ENCODE results near the gene BARHL1.

BARHL1 gene

DNA sequence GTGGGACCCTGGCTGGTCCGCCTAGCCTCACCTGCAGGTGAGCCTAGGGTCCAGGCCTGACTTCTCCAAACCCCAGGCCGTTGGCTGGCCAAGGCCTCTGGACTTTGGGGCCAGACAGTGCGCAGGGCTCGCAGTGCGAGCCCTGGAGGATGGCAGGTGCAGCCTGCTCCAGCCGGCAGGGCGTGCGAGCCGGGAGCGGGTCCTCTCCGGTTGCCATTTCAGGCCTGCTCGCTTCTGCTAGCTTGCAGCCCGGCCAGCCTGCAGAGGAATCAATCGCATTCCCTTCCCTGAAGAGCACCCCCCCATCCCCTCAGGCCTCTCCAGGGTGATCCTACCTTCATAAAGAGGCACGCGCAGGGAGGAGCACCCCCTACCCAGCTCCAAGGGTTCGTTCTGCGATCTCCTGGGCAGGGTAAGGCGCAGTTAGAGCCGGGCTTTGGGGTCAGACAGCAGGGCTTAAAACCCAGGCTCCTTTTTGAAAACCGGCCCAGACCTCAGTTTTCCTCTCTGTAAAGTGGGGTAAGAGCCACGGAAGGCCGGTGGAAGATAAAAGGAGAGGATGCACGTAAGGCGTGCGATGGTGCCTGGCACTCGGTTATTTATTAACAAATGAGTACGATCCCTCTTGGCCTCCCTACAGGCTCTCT, 6.2 kb downstream of the BARHL1 start:
- DNase-seq, result no peak

DNA sequence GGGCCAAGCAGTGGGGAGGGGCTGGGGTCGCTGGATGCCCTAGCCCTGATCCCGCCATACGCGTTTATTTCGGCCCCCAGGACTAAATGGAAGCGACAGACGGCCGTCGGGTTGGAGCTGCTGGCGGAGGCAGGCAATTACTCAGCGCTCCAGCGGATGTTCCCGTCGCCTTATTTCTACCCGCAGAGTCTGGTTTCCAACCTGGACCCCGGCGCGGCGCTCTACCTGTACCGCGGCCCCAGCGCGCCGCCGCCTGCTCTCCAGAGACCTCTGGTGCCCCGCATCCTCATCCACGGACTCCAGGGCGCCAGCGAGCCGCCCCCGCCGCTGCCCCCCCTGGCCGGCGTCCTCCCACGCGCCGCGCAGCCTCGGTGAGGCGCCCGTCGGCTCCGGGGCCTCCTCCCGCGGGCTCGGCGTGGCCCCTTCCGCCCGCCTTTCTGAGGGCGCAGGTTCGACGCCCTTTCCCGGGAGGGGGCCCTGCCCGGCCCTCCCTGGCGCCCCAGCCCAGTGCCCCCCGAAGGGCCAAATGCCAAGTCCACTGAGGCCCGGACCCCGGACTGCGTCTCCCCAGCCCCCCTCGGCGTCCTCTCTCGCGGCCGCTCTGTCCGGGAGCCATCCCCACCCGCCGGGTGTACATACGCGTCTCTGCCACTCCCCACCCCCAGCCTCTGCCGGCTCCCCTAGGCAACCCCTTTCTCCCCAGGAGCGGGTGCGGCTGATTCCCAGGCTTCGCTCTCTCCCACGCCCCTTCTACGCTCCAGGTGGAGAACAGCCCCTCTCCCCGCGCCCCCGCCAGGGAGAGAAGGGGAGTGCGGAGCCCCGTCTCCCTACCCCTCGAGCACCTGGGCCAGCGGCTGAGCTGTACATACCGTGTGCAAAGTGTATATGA, 7.0 kb downstream of the BARHL1 start:
- no peak for DNase-seq

DNA sequence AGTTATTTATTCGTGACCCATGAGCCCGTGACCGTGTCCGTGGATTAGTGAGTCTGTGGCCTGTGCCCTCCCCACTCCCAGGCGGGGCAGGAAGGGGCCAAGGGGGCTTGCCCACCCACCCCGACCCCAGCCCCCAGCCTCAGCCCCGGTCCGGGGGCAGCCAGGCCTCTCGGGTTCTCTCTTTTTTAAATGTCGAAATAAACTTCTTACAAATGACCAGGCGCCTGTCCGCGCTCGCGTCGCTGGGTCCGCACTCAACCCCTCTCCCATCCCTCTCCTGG, 7.6 kb downstream of the BARHL1 start:
- DNase-seq, result no peak

DNA sequence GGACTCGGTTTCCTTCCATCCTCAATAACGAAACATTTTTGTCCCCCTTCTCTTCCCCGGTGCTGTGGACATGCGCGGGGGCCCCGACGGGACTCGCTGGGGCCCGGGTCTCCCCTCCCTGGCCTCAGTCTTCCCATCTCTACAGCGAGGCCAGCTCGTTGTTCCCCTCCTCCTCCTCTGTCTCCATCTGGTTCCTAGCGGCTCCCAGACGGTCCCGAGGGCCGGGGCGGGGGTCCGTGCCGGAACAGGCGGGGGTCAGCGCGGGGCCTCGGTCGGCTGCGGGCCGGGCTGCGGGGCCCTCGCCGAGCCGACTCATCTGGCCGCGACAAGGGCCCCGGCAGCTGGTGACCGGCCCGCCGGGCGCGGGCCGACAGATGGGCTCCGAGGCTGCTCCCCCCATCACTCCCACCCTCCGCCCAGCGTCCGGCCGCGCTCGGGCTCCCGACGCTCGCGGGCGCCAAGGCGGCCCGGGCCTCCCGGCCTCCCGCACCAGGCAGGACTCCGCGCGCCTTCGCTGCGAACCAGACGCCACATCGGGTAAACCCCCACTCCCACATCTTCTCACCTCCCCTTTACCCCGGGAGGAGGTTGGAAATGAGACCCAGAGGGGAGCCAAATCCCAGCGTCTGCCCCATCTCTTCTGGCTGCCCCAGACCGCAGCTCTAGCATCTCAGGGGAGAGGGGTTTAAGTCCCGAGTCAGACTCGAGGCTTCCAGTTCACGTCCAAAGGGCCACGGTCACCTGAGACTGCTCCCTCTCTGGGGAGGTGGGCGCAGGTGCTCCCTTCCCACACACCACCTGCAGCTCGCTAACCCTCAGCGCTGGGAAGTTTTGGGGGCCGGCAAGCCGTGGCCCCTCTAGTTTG, 8.1 kb downstream of the BARHL1 start:
- no peak for DNase-seq

DNA sequence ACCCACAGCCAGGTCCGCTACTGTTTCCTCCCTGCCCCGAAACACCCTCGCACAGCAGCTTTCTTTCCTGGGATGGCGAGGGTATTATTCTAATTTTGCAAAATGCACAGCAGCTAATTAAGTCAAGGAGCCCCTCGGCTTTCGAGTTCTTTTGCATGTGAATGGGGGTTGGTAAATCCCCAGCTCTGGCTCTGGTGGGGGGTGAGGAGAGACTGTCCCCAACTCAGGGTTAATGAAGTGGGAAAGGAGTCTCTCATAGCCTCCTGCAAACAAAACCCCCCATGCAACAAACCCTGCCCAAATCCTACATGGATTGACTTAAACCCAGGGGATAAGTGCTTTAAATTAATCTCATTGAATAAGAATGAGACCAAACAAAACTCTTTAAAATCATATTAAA, 8.8 kb downstream of the BARHL1 start:
- no peak for DNase-seq

DNA sequence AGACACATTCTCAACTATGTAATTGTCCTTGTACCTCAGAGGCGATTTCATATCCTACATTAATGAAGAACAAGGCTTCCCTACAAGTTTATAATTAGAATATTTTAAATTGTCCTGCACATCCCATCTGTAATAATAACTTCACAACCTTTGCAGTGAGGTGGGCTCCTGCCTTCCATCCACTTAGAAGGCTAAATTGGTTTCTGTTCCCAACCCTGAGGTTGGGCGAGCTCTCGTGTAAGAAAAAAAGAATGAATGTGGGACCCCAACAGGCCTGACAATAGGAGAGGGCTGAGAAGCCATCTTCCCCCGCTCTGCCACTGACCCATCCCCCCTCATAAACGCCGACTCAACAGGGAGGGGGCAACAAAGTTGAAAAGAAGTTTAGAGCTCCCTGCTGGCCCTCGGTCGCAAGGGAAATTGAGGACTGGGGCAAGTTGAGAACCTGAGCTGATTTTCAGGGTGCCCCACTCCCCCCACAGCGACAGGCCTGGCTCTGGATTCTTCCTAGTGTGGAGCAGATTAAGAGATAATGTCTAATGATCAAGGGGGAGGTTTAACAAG, 9.4 kb downstream of the BARHL1 start:
- DNase-seq, result no peak

DNA sequence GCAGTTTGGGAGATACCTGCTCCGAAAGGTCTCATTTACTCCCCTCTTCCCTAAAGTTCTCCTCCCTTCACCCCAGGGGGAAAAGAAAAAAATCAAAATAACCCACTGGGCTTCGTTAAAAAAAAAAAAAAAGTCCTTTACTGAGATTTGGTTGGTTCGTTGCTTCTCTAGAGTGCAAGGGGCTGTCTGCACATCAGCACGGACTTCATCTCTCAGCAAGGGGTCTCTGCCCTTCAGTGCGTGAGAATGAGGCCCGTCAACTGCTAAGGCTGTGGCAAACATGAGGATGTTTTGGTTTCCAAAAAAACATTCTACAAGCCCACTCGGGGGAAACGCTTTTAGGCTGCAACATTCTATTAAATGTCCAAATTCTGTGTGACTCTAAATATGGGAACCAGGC, 10.0 kb downstream of the BARHL1 start:
- DNase-seq, result no peak

DNA sequence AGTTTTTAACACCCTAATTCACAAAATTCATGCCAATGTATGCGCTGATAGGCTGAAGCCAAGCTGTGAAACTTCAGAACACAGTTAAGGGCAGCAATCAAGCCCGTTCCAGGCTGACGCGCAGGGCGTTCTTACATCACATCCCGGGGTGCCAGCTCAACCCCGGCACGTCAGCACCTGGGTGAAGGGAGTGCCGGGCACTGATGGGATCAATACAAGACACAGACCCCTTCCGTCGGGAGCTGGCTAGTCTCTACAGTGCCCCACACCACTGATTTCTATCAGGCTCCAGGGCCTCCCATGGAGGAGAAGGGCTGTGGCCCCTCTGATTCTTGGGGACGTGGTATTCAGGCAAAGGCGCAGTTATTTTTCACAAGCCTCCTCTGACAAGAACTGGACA, 12.0 kb downstream of the BARHL1 start:
- no peak for DNase-seq

DNA sequence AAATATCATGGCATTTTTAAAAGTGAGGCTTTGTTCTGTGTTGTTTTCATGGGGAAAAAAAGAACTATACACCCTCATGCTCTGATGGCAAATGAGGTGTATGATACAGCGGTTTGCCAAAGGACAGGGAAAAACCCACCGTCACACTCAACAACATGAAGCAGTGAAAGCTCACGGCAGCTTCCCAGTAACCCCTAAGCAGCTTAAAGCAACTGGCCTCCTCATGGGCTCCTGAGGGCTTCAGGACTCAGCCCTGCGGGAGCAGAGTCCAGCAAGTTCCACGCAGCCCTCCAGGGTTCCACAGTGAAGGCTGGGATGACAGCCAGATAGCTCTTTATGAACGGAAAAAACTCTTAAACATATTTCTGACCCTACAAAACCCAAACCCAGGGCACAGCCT, 12.9 kb downstream of the BARHL1 start:
- DNase-seq, result no peak

DNA sequence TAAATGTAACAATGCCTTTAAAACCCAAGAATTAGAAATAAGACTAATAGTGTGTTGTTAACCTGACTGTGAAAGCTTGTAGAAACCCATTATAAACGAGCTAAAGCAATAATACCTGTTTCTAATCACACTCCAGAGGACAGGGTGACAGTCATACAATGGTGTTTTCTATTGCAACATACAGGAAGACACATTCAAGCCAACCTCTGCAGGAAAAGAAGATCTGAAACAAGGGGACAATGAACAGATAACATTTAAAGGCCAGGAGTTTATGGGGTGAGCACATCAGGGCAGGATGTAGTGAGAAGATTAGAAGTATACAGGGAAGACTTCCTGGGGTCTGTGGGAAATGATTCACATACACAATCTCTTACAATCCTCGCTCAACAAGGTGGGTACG, 13.8 kb downstream of the BARHL1 start:
- DNase-seq, result no peak

DNA sequence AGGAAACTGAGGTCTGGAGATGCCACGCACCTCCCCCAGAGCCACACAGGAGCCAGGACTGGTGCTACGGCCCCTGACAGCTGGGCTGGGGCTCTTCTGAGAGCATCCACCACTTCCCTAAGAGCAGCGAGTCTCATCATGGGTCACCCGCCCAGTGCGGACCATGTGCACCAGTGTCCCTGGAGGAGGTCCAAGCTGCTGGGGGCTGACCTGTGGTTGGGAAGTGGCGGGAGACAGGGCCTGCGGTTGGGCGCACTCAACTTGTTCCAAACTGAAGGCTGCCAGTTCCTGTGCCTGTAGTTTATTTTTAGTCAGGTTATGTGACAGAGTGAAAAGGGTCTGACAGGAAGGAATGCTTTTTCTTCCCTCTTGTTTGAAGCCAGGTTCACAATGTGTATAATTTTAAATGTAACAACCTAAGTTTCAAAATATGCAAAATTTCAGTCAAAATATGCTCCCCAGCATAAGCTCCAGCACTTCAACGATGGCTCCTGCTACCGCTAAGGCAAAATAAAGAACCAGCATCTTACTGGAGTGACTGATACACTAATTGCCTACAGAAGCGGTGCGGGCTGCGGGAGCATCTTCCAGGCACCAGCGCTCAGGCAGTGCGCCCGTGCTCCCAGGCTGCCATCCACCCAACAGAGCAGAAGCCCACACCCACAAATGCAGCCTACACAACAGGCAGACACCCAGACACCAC, 14.8 kb downstream of the BARHL1 start:
- DNase-seq, result no peak

DNA sequence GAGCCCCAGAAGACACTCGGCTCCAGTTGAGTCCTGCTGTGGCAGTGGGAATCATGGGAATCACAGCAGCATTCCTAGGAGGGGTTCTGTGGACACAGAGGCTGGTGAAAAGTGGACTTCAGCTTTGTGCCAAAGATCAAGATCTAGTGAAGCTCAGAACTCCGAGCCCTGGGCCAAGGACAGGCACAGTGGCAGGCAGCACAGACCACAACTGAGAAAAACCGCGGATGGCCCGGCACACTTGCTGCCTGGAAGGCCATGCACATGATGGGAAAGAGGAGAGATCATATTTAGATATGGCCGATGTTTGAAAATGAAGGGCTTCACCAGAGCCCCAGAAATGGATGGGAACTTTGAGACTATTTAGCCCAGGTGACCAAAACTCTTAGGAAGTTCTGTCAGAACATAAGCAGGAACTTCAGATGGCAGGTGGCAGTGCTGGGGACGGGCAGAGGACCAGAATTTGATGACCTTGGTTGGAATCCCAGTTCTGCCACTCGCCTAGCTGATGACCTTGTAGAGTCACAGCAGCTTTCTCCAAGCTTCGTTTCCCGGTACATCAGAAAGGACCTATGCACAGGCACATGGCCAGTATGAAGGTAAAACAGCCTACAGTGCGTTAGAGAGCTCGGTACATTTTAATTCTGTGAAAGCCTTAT, 18.0 kb downstream of the BARHL1 start:
- DNase-seq, result no peak

DNA sequence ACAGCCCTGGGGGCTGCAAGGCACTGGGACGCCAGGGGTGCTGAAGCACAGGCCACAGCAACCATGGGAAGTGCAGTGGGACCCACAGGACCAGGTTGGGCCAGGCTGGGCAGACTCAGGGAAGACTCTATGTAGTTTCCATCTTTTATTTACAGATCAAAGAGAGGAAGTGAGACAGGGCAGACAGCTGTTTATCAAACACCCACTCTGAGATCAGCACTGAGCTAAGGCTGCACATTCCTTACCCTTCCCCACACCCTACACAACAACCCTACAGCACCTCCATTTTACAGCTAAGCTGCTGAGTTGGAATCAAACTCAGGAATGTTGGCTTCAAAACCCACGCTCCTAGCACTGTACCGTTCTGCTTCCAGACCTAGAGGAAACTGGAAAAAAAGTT, 19.8 kb downstream of the BARHL1 start:
- no peak for DNase-seq

DNA sequence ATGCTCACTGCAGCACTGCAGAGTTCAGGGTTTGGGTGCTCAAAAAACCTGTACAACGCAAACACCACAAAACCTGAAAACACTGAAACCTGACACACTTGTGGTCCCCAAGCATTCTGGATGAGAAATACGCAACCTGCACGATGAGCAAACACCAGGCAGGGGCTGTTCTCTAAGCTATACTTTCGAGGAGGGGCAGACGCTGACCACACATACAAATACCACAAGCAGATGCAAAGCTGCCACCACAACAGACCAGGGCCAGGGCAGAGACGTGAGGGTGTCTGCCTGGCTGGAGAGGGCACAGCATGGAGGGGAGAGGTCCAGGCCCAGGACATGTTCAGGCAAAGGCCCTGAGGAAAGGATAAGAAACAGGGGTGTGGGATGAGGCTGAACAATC, 23.0 kb downstream of the BARHL1 start:
- DNase-seq, result no peak

DNA sequence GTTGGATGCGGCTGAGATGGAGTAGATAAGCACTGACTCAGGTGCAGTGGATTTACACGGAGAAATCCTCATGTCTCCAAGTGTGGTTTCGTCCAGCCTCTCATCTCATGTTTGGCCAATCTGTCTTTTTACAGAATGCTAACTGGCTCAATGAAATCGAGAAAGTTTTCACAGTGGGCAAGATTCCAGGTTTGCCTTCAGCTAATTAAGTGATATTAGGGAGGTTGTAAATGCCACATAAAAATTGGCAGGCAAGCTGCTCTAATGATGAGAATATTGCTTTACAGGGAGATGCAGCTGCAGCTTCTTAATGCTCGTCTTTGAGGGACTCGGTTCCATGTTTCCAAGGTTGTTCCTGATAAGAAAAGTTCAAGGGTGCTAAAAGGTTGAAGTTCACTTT, 23.7 kb downstream of the BARHL1 start:
- no peak for DNase-seq

DNA sequence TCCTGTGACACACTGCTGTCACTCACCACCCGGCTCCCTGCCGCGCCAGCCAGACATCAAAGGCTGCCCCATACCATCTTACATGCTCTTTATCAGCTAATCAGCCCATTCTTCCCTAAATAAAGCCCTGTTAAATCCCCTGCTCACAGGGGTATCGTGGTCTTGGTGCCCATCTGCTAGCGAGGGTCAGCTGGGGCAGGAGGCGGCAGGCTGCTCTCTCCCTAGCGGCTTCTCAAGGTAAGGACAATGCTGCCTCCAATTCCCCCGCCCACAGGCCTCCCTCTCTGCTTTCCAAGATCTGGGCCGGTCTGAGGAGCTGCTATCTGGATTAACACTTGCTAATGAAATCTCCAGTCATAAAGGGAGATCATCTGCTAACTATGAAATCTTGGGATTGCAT, 26.8 kb downstream of the BARHL1 start:
- DNase-seq, result no peak

DNA sequence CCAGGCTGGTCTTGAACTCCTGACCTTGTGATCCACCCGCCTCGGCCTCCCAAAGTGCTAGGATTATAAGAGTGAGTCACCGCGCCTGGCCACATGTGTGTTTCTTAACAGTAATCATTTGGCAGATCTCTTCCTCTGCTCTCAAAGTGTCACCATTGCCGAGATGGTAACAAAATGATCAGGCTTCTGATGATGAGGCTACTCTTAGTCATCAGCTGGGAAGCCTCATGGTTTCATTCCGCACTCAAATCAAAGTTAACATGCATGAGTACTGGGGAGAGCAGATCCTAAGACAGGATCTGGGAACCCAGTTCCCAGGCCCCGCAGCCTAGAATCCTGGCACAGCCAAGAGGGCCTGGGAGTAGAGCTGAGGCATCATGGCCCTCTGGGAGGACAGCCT, 27.4 kb downstream of the BARHL1 start:
- no peak for DNase-seq

DNA sequence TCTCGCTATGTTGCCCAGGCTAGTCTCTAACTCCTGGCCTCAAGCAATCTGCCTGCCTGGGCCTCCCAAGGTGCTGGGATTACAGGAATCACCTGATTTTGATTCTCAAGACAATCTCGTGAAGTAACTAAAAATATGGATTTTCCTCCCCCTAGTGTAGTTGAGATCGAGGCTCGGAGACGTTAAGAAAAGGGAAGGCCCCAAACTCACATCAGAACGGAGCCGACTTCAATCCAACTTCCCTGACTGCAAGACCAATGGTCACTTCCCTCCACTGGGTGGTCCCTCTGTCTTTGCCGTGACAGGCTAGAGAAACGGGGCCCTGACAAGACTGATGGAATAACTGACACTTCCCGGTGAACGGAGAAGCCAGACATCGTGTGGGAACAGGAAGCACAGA, 28.3 kb downstream of the BARHL1 start:
- no peak for DNase-seq

DNA sequence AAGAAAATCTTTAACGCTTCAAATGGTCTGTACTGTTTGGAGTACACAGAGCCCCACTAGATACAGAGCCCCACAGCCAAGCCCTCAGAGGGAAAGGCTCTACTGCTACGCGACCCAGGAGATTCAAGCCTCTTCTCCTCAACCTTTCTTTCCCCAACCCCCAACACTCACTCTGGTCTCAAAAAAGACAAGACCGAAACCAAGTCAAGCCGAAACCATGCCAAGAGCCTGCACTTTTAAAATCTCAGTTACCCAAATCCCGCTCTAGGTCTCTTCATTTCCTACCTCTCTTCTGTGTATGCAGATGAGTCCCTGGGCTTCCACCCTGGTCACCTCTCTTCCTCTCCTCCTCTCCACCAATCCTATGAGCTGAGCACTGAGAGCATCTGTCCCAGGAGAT, 31.9 kb downstream of the BARHL1 start:
- no peak for DNase-seq

DNA sequence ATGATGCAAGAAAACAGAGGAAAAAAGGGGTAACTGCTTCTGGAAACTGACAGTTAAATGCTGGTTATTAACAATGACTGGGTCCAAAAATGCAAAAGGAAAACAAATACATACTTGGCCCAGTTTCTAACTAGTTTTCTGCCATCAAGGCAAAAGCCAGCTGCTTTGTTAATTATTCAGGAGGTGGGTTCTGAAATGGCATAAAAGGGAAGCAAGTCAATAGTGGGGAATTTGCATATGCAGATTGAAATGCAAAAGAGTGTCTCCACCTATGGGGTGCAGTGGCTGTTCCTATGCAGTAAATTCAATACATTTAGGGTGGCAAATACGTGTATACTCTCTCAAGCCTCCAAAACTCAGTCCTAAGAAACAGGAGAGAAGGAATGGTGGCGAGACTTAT, 33.4 kb downstream of the BARHL1 start:
- no peak for DNase-seq

DNA sequence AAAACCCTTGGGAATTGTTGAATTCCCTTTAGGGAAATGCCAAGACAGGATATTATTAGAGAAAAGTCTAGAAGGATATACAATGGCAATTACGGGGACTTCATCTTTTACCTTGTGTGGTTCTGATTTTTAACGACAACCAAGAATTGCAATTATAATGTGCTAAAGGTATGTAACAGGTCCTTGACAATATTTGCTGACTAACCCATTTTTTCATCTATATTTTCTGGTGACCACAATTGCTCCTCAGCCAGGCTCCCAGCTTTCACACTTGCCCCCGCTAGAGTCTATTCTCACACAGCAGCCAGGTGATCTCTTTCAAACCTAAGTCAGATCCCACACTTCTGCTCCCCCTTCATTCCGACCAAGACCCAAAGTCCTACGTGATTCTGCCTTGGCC, 34.3 kb downstream of the BARHL1 start:
- no peak for DNase-seq

DNA sequence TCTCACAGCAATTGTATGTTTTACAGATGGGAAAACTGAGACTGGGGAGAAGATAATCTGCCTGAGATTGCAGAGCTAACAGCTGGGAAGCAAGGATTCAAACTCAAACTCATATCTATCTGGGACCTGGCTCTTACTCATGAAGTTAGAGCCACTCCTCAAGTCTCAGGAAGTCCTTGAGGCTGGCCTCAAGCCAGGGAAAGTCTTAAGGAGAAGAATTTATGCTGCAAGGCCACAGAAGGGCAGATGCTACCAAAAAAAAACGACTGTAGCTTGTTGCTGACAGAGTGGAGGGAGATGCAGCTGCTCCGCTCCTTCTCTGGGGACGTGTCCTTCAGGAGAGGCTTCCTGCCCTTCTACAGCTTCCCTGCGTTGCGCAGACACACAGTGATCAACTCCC, 39.8 kb downstream of the BARHL1 start:
- DNase-seq, result no peak

Measured in cortex of kidney (tissue), 1 donor.